ENCODE measurements around the gene ZNF581.
A peak's percentile ranks its signal among the peaks of the same experiment; 100 is the strongest.

The ZNF581 gene

GRCh38 chr19:55673889-55674288, 30.4 kb downstream of the ZNF581 start:
- TF ChIP-seq, protein P1, sequence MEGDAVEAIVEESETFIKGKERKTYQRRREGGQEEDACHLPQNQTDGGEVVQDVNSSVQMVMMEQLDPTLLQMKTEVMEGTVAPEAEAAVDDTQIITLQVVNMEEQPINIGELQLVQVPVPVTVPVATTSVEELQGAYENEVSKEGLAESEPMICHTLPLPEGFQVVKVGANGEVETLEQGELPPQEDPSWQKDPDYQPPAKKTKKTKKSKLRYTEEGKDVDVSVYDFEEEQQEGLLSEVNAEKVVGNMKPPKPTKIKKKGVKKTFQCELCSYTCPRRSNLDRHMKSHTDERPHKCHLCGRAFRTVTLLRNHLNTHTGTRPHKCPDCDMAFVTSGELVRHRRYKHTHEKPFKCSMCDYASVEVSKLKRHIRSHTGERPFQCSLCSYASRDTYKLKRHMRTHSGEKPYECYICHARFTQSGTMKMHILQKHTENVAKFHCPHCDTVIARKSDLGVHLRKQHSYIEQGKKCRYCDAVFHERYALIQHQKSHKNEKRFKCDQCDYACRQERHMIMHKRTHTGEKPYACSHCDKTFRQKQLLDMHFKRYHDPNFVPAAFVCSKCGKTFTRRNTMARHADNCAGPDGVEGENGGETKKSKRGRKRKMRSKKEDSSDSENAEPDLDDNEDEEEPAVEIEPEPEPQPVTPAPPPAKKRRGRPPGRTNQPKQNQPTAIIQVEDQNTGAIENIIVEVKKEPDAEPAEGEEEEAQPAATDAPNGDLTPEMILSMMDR (IDR thresholded peaks at IDR 0.05; ENCODE audit: insufficient read depth, missing control alignments) = no peak
- FAIRE-seq (no peak), DNase-seq (ENCODE audit: insufficient read length, low spot score) (no peak)

DNA sequence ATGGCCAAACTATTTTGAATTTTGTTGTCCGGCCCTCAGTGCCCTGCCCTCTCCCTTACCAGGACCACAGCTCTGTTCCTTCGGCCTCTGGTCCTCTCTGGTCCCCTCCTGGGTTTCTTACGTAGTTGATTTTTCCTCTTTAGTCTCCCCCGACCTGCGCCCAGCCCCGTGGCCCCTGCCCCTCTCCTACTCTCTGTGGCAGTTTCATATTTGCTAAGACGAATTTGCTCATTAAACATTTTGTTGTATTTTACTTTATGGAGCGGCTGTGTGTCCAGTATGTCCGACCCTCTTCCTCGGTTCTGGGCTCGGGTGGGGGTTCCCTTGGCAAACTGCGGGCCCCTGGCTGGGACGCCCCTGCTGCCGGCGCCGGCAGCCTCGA, 31.0 kb downstream of the ZNF581 start:
- FAIRE-seq (no peak), DNase-seq (ENCODE audit: insufficient read length, low spot score) (no peak)
- TF ChIP-seq, protein P1 (IDR thresholded peaks at IDR 0.05; ENCODE audit: insufficient read depth, missing control alignments) = no peak

DNA sequence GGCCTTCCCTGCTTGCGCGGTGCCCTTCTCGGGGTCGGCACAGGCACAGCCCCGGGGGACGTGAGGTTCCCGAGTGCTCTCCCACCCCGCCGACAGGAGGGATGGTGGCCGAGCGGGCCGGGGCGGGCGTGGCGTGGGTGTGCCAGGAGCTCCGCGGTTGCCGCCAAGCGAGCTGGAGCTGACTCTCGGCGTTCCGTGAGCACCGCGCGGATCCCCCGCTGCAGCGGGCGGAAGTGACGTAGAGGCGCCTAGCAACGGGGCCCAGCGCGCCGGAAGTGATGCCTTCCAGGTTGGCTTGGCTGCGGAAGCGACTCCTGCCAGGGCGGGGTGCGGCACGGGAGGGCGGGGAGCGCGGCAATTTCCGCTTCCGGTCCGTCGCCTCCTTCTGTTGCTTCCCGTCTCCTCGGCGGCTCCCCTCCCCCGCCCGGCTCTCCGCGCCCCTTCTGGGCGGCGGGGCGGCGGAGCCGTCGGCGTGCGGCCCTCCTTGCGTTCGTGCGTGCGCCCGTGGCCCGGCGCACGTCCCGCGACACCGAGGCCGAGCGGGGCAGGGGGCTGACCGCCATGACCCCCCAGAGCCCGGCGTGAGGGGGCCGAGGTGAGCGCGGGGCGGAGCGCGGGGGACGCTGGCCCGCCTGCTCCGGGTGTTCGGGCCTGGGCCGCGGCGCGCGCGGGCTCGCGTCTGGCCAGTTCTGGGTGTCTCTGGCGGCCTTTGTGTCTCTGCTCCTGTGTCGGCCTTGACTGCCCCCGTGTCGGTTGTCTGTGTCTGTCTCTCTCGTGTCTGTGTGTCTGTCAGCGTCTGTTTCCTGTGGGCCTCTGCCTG, 31.6 kb downstream of the ZNF581 start, which contains the start of gene EPN1:
TSS of gene EPN1 (plus strand) at position 386 of the 820 bp plus-strand sequence. CDS start 3,402 bp downstream, outside the sequence.
- FAIRE-seq = no peak
- TF ChIP-seq, protein P1 (IDR thresholded peaks at IDR 0.05; ENCODE audit: insufficient read depth, missing control alignments) = no peak
- peak; percentile 96 for DNase-seq (ENCODE audit: insufficient read length, low spot score)

DNA sequence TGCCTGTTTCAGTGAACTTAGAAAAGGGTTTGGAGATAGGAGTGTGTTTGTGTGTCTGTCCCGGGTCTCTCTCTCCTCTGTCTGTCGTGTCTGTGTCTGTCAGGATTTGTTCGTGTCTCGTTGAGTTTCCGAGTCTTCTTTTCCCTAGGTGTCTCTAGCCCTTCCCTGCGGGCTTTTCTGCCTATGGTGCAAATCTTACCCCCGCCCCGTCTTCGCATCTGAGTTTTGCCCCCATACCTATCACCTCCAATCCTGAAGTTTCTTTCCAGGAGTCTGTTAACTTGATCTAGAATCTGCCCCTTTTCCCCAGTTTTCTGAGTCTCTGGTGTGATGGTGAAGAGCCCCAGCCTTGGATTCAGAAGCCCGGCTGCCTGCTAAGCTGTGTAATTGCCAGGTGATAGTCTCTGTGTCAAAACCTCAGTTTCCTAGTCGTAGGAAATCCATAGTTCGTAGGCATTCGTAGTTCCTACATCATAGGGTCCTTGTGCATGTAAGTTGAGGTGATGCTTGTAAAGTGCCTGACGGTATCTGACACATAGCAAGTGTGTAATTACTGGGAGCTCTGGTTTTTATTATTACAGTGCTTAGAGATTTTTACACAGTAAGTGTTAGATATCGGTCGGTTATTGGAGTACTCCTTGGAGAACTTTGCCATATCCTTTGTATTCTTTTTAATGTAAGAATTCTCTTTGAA, 32.4 kb downstream of the ZNF581 start:
- FAIRE-seq (no peak), DNase-seq (ENCODE audit: insufficient read length, low spot score) (no peak)
- TF ChIP-seq, protein P1 (IDR thresholded peaks at IDR 0.05; ENCODE audit: insufficient read depth, missing control alignments) = no peak

GRCh38 chr19:55676383-55676782, 32.9 kb downstream of the ZNF581 start:
- DNase-seq (ENCODE audit: insufficient read length, low spot score) (no peak), FAIRE-seq (no peak)
- TF ChIP-seq, protein P1 (IDR thresholded peaks at IDR 0.05; ENCODE audit: insufficient read depth, missing control alignments) = no peak

DNA sequence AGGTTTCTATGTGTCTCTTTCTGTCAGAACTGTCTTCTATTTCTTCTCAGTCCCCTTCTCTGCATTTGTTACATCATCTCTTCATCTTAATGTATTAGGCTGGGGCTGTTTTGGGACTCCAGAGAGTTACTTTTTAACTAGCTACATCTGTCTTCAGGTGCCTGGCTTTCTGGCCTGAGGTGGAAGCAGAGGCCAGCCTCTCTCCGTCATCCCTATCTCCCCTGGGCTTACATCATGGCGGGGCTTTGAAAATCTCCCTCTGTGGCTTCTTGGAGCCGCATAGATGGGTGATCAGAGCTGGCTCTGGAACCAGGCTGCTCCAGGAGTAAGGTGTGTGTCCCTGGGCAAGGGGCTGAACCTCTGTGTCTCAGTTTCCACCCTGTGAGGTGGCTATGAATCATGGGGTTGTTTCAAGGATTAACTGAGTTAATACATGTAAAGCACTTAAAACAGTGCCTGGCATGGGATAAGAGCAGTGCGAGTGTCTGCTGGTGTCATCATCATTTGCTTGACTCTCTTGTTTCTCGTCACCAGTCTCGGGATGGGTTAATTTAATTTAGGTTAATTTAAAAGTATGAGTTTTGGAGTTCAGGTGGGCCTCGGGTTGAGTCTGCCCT, 33.5 kb downstream of the ZNF581 start:
- TF ChIP-seq, protein P1 (IDR thresholded peaks at IDR 0.05; ENCODE audit: insufficient read depth, missing control alignments) = no peak
- FAIRE-seq = no peak
- no peak for DNase-seq (ENCODE audit: insufficient read length, low spot score)

Data from D721Med (cell line).